ENCODE data around the gene TSPAN3.

Gene TSPAN3

GRCh38 chr15:77002954-77003912 is 67.7 kb downstream of the TSPAN3 start:
- peak; percentile 95 to 97 (median 96) for DNase-seq

DNA sequence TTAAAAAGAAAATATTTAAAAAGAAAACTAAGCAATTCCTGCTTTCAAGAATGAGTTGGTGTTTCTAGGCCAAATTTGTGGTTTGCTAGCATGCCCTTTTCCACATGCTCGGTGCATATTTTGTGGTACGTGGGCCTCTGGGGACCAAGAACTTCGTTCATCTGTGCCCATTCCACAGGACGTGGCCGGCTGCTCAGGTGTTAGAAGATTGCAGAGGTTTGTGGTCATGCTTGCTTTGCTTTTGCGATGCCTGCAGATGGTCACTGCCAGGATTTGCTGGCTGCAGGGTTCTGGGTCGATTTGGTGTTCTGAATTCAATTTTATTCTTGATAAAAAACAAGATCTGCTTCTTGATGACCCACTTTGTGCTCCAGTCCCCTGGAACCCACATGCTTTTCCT is 68.5 kb downstream of the TSPAN3 start:
- DNase-seq: peak in 1 of 3 donors; percentile 0

DNA sequence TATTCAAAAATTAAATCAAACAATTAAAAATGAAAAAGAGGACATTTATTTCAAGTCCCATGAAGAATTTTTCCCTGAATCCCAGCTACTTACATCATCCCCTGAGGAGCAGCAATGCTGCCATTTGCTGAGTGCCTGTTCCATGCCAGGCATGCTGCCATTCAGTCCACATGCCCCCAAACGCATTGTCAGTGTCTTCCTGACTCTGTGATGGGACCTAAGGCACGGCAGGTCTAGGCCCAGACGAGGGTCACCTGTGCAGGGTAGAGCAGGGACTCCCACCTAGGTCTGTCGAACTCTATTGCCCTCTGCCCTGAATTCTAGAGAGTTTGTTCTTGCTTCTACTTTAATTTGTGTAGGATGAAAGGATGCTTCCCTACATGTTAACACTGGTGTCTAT is 68.9 kb downstream of the TSPAN3 start:
- no peak for DNase-seq

GRCh38 chr15:77001351-77001750 is 69.6 kb downstream of the TSPAN3 start:
- no peak for DNase-seq

- peak in 1 of 3 donors; percentile 49 for DNase-seq
These were observed 70.9 kb downstream of the TSPAN3 start for GRCh38 chr15:76999996-77000395.

GRCh38 chr15:76998663-76999285 is 72.1 kb downstream of the TSPAN3 start:
- no peak for DNase-seq

GRCh38 chr15:76996526-76997401 is 74.1 kb downstream of the TSPAN3 start:
- peak in 2 of 3 donors; percentile 44 to 62 for DNase-seq

GRCh38 chr15:76996076-76996525 is 74.8 kb downstream of the TSPAN3 start:
- no peak for DNase-seq

GRCh38 chr15:76994971-76995945 is 75.7 kb downstream of the TSPAN3 start, which contains the start of gene PSTPIP1:
Gene PSTPIP1 (plus strand): TSS chr15:76995126. CDS start chr15:76995574, 448 bp downstream.
- peak; percentile 44 to 57 (median 49) for DNase-seq

DNA sequence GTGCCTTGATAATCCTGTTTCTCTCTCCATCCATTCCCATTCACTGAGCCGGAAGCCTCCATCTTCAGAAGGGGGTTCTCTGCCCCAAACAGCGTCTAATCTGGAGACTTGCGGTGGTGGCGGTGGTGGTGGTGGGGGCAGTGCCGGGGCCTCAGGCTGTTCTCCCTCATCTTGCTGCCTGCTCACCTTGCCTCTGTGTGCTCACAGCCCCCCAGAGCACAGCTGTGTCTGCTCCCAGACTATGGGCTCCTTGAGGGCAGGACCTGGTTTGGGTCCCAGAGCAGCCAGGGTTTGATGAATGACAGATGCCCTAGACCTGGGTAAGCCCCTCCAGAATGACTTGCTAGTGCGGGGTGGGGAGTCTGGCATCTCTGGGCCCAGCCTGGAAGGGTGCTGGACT is 76.4 kb downstream of the TSPAN3 start:
- no peak for DNase-seq

- DNase-seq: peak; percentile 82 to 89 (median 84)
These were observed 76.9 kb downstream of the TSPAN3 start for GRCh38 chr15:76994001-76994400.

- no peak for DNase-seq
These were observed 77.7 kb downstream of the TSPAN3 start for GRCh38 chr15:76993114-76993725.

GRCh38 chr15:76991741-76992645 is 78.9 kb downstream of the TSPAN3 start:
- DNase-seq: peak; percentile 51 to 72 (median 57)
